Nephron progenitor cell (in vitro differentiated cells): Measurements from ENCODE around the gene CENPP.

ENCODE experiments used
- DNase-seq: peaks from one replicate; pipeline ENCODE4 v3.0.0; 2021
- H3K27ac Mint-ChIP-seq: 2 replicates; pipeline ENCODE4 v1.8.0; 2021; ENCODE audit warnings: mild to moderate bottlenecking, moderate library complexity, mixed read lengths
- H3K27me3 Mint-ChIP-seq: 2 replicates; pipeline ENCODE4 v1.8.0; 2021; ENCODE audit warnings: mild to moderate bottlenecking, low read depth, mixed read lengths; ENCODE audit not compliant: poor library complexity
- H3K36me3 Mint-ChIP-seq: 2 replicates; pipeline ENCODE4 v1.8.0; 2021; ENCODE audit warnings: low read depth, mixed read lengths
- H3K4me1 Mint-ChIP-seq: 2 replicates; pipeline ENCODE4 v1.8.0; 2021; ENCODE audit warnings: mixed read lengths
- H3K4me3 Mint-ChIP-seq: 2 replicates; pipeline ENCODE4 v1.8.0; 2021; ENCODE audit warnings: mild to moderate bottlenecking, moderate library complexity, mixed read lengths
- H3K9me3 Mint-ChIP-seq: 2 replicates; pipeline ENCODE4 v1.8.0; 2021; ENCODE audit warnings: mild to moderate bottlenecking, moderate library complexity, mixed read lengths
- CTCF ChIP-seq: fragments of 200-600 bp; sonication (generic); IDR thresholded peaks from 2 replicates; pipeline ENCODE4 v1.5.0; 2021; ENCODE audit warnings: antibody characterized with exemption

Gene CENPP

GRCh38 chr9:92290785-92291429, 34.8 kb upstream of the CENPP start:
- Mint-ChIP-seq H3K9me3 (peaks cover 11% of the 10 kb centered on the region), H3K4me1 (peaks cover 48% of the 10 kb centered on the region), H3K27ac (peak overlapping the region; percentile 53), H3K36me3 (peaks cover 51% of the 10 kb centered on the region), H3K4me3 (peak overlapping the region; percentile 71), H3K27me3 (no peaks in the 10 kb centered on the region)
- DNase-seq: no peak
- TF ChIP-seq CTCF: no peak

GRCh38 chr9:92291577-92291976, 34.2 kb upstream of the CENPP start:
- Mint-ChIP-seq H3K9me3 (peaks cover 11% of the 10 kb centered on the region), H3K27me3 (no peaks in the 10 kb centered on the region), H3K4me3 (peak overlapping the region; percentile 92), H3K27ac (no peak overlapping the region), H3K4me1 (peaks cover 53% of the 10 kb centered on the region), H3K36me3 (peaks cover 47% of the 10 kb centered on the region)
- DNase-seq: no peak
- TF ChIP-seq CTCF: no peak

GRCh38 chr9:92292338-92293074, 33.2 kb upstream of the CENPP start:
- Mint-ChIP-seq H3K4me3 (peak overlapping the region; percentile 92), H3K36me3 (peaks cover 45% of the 10 kb centered on the region), H3K9me3 (peaks cover 11% of the 10 kb centered on the region), H3K27me3 (no peaks in the 10 kb centered on the region), H3K27ac (peak overlapping the region; percentile 80), H3K4me1 (peaks cover 57% of the 10 kb centered on the region)
- peak; percentile 50 for DNase-seq
- no peak for TF ChIP-seq CTCF

- no peaks in the 10 kb centered on the region for H3K27me3 Mint-ChIP-seq
- H3K4me3 Mint-ChIP-seq: peak overlapping the region; percentile 92
- DNase-seq: no peak
- no peak for TF ChIP-seq CTCF
- peaks cover 11% of the 10 kb centered on the region for H3K9me3 Mint-ChIP-seq
- peak overlapping the region; percentile 80 for H3K27ac Mint-ChIP-seq
- peaks cover 60% of the 10 kb centered on the region for H3K4me1 Mint-ChIP-seq
- H3K36me3 Mint-ChIP-seq: peaks cover 45% of the 10 kb centered on the region
Measured at GRCh38 chr9:92293075-92293354, 32.7 kb upstream of the CENPP start.

GRCh38 chr9:92293452-92294296, 32.1 kb upstream of the CENPP start, which contains the start of gene IARS1:
IARS1 (minus strand) TSS chr9:92293697; CDS start chr9:92289419, 4,278 bp downstream.
- no peak for TF ChIP-seq CTCF
- Mint-ChIP-seq H3K27me3 (no peaks in the 10 kb centered on the region), H3K27ac (peak within 1 kb of the TSS; percentile 99), H3K36me3 (peaks cover 39% of the 10 kb centered on the region), H3K4me3 (peak within 1 kb of the TSS; percentile 92), H3K9me3 (peaks cover 11% of the 10 kb centered on the region), H3K4me1 (peaks cover 67% of the 10 kb centered on the region)
- peak; percentile 99 for DNase-seq
